ENCODE data around the gene DLG3.

Gene DLG3

DNA sequence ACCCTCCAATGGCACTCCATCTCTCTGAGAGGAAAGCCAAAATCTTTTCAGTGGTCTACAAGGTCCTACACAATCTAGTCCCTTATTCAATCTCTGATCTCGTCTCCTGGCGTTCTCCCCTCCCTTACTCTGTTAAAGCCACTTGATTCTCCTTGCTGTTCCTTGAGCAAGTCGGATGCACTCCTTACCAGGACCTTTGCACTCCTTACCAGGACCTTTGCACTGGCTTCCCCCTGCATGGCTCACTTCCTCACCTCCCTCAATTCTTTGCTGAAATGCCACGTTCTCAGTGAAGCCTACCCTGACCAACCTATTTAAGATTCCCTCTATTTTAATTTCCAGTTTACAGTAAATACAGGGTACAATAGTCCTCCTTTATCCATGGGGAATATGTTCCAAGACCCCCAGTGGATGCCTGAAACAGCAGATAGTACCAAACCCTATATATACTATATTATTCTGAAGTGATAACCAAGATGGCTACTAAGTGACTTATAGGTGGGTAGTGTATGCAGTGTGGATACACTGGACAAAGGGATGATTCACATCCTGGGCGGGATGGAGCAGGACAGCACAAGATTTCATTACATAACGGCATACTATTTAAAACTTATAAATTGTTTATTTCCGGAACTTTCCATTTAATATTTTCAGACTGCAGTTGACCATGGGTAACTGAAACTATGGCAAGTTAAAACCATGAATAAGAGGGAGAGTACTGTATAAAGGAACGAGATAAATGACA is 6.5 kb upstream of the DLG3 start:
- no peak for DNase-seq (ENCODE audit: low spot score)

DNA sequence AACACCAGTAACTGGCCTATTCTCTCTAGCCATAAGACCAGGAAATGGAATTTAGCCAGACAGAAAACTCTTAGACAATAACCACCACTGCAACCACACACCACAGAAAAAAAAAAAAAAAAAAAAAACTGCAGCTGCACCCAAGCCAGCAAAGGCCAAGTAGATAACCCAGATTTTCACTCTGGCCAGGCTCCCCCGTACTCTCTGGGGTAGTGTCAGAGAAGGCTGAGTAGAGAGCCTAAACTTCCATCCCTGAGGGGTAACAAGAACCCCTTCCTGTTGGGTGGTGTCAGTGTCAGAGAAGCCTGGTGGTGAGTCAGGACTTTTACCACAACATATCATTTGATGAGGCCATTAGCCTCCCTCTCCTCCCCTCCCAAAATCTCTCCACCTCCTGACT is 5.6 kb upstream of the DLG3 start:
- peak; percentile 42 for DNase-seq (ENCODE audit: low spot score)

DNA sequence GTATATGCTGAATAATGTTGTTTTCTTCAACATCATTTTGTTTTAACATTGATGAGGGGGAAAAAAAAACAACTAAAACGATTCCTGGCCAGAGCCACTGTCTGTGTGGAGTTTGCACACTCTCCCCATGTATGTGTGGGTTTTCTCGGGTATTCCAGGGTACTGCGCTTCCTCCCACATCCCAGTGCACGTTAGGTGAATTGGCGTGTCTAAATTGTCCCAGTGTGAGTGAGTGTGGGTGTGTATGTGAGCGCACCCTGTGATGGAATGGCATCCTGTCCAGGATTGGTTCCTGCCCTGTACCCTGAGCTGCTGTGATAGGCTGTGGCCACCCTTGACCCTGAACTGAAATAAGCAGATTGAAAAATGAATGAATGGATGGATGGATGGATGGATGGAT is 2.4 kb upstream of the DLG3 start:
- DNase-seq (ENCODE audit: low spot score): no peak

DNA sequence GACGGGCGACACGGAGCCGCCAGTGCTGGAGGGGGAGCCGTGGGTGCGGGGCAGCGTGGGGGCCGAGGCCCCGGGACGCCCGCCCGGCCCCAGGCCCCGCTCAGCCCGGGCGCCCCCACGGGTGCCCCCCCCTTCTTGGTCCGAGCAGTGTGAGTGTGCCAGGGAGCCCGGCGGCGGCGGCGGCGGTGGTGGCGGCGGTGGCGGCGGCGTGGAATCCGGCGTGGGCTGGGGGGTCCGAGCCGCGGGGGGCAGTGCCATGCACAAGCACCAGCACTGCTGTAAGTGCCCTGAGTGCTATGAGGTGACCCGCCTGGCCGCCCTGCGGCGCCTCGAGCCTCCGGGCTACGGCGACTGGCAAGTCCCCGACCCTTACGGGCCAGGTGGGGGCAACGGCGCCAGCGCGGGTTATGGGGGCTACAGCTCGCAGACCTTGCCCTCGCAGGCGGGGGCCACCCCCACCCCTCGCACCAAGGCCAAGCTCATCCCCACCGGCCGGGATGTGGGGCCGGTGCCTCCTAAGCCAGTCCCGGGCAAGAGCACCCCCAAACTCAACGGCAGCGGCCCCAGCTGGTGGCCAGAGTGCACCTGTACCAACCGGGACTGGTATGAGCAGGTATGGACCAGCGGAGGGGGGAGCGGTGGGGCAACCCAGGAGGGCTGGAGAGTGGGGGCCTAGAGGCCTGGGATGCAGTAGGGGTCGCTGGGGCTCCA is 466 bp downstream of the DLG3 start:
- no peak for DNase-seq (ENCODE audit: low spot score)

DNA sequence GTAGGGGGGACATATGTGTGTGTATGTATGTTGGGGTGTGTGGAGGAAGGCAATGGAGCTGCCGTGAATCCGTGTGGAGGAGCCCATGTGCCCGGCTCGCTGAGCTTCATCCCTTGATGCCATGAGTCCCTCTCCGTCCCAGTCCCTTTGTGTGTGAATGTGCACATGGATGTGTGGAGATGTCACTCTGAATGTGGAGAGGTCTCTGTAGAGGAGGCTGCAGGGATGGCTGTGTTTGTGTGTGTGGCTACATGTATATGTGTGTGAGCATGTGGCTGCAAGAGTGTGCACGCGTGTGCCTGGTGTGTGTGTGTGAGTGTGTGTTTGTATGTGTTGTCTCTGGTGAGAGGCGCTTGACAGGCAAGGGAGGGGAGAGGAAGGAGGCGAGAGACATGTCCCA is 1.3 kb downstream of the DLG3 start:
- no peak for DNase-seq (ENCODE audit: low spot score)

DNA sequence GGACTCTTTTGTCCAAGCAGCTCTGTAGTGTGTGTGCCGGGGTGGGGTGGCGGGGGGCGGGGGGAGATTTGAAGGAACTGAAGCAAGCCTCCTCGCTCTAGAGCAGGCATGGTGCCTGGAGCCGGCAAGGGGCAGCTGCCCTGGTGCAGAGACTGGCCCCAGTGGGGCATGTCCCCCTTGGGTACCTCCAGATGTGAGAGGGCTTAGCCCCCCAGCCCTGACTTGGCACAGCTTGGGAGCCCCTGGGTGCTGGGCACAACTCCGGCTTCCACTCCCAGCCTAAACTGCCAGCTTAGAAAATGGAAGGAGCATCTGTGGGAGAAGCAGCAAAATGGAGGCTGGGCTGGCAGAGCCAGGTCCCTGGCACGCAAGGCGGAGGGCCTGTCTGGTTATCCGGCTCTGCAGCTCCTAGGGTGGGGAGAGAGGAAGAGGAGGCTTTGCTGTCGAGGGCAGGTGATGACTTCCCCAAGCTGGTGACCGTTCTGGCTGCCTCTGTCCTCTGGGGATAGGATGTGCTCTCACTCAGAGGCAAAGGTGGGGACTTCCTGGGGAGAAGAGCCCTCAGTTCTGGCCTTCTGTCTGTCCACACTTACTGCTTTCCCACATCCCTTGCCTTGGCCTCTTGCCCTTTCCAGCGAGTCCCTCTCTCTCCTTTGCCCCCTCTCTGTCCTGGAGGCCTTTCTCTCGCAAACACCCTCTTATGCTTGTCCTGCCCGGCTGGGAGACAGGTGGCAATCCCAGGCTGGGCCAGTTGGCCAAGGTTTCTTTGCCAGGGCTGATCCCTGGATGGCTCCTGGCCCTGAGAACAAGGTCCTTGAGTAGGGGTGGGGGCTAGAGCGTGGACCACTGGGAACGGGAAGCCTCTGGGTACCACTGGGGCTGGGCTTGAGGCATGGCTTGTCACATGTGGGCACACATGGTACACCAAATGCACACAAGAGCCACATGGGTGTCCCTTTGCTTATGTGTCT is 2.0 kb downstream of the DLG3 start:
- no peak for DNase-seq (ENCODE audit: low spot score)

DNA sequence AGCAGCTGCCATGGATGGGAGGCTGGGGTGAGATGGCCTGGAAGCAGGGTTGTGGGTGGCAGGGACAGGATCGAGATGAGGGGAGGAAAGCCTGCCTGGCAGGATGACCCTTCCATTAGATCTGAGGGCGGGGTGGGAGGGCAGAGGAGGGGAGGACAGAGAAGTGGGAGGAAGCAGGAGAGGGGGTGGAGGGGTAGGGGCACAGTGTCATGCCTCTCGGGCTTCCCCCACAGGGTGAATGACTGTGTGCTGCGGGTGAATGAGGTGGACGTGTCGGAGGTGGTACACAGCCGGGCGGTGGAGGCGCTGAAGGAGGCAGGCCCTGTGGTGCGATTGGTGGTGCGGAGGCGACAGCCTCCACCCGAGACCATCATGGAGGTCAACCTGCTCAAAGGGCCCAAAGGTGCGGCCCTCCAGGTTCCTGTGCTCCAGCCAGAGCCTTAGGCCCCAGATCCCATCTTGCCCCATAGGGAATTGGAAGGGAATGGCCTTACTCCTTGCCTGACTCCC is 4.9 kb downstream of the DLG3 start:
- DNase-seq (ENCODE audit: low spot score): no peak

DNA sequence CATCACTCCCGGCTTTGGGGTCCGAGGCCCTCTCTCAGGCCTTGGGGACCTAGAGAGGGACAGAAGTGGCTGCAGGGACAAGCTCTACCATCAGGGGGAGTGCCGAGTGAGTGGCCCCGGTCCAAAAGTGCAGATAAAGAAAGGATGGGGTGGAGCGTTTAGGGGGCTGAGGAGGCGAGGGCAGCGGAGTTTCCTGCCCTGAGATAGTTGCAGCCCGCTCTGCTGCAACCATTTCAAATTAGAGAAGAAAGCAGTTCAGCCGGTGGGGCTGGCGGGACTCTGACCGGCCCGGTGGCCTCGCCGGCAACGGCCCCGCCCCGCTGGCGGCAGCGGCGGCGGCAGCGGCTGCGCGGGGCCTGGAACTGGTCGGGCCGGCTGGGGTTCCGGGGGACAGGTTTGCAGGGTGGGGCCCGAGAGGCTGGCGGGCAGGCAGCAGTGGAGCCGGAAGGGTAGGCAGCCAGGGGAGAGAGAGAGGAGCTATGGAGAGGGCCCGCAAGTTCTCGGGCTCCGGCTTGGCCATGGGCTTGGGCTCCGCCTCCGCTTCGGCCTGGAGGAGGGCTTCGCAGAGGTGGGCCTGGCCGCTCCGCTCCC is 7.6 kb downstream of the DLG3 start:
- DNase-seq (ENCODE audit: low spot score): peak; percentile 54

DNA sequence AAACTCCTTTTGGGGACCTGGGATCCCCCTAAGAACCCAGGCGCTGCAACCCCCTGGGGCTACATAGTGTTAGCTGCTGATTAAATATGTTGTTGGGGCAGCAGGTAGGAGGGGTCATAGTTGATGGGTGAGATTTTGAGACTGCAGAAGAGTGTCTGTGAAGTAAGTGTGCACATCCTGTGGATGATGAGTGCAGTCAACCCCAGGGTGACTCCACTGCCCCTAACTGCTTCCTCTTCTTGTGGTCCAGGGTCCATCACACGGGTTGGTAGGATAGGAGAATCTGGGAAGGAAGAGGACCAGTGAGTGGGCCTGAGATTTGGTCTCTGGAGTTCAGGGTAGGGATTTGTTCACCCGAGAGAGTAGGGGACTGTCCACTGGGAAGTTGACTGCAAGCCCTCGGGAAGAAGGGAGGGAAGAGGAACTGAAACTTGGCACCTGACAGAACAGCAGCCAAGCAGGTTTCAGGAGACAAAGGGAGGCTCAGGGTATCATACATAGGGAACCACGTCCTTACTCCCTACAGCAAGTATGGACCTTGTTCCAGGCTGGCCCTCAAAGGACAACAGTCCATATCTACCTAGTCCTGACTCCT is 8.5 kb downstream of the DLG3 start:
- DNase-seq (ENCODE audit: low spot score): no peak

DNA sequence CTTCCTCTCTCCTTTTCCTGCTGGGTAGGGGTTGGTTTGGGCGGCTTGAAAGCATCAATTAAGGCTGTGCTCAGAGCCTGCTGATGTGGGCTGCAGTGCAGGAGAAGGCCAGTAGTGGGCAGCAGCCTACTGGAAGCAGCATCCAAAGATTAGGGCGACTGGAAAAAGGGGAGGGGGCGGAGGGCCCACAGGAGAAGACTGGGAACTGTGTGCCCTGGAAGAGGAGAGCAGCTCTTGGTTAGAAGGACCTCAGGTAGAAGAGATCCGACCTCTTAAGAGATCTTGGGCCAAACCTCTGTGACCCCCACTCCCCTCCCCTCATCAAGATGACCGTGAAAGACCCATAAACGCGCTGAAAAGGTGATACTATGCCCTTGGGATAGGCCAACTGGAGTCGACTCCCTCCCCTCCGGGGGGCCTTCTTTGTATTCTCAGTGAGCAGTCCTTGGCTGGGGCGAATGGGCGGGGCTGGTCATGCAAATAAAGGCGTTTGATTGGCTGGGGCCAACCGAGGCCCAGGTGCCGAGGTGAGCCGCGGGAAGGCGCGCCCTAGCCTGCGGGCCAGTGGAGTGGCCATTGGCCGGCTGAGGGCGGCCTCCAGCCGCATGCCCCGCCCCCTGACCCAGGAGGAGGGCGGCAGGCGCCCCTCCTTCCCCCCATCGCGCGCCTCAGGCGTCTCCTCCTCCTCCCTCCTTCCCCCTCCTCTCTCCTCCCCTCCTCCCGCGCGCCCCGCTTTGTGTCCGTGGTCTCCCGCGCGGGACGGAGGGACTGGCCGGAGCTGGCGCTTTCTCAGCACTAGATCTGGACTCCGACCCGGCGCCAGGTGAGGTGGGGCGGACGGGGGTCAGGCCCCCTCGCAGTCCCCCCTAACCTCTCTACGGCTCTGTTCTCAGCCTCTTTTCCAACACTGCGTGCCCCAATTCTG is 10.1 kb downstream of the DLG3 start:
- peak; percentile 93 for DNase-seq (ENCODE audit: low spot score)

DNA sequence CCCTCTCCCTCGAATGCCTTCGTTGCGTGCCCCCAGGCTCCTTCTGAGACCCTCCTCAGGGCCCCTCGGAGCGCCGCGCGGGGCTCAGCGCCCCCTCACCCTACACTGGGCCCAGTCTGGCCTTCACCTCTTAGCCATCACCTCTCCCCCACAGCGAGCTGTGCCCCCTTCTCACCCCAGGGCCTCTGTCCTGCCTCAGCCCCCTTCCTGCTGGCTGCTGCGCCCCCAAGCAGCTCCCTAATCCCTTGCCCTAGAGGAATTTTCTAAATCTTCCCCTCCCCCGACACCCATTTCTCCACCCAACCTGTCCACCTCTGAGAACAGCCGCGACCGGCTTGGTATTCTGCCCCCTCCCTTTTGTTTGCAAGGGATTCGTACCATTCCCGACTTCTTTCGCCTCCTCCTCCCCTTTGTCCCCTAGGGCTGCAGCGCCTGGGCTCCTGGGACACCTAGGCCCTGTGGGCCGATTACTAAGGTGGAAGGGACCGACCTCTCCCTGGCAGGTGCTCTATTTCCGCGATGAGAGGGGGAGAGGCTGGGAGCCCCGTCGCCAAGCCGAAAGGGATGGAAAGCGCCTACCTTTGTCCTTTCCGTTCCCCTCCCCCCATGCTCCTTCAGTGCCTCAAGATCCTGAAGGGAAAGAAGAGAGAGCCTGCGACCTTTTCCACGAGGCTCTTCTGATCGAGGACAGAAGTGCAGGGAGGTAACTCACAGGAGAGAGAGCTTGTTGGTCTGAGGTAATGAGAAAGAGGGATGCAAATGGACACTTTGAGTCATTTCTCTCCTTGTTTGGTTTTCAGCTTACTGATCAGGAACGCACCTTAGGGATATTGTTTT is 10.9 kb downstream of the DLG3 start:
- DNase-seq (ENCODE audit: low spot score): peak; percentile 42

DNA sequence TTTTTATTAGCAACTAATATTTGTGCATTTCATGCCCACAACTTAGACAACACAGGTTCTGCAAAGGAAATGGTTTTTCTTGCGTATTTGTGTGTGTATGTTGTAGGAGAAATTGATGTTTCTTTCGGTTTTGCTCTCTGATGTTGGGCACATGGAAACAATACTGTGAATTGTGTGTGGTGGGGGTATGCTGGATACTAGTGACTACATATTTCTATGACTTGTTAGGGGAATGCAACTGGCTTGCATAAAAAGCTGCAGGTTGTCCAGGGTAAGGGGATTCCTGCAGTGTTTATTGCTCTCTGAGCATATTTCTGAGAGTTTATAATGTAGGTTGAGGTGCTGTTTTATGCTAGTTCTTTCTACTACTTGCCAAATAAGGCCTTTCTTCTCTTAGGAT is 11.6 kb downstream of the DLG3 start:
- DNase-seq (ENCODE audit: low spot score): no peak

DNA sequence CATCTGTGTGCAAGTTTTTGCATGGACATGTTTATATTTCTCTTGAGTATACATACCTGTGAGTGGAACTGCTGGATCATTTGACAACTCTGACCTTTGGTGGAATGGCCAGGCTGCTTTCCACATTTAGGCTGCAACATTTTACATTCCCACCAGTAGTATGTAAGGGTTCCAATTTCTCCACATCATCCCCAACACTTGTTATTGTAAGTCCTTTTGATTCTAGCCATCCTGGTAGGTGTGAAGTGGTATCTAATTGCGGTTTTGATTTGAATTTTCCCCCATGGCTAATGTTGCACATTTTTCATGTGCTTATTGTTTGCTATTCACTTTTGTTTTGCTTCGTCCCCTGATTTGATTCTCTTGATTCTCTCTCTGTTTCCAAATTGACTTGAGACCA is 16.4 kb downstream of the DLG3 start:
- DNase-seq (ENCODE audit: low spot score): no peak

DNA sequence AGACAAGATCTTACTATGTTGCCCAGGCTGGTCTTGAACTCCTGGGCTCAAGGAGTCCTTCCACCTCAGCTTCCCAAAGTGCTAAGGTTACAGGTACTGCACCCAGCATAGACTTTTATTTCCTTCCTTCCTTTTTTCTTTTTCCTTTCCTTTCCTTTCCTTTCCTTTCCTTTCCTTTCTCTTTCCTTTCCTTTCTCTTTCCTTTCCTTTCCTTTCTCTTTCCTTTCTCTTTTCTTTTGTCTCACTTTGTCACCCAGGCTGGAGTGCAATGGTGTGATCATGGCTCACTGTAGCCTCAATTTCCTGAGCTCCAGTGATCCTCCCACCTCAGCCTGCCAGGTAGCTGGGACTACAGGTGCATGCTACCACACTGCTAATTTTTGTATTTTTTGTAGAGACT is 19.4 kb downstream of the DLG3 start:
- no peak for DNase-seq (ENCODE audit: low spot score)

DNA sequence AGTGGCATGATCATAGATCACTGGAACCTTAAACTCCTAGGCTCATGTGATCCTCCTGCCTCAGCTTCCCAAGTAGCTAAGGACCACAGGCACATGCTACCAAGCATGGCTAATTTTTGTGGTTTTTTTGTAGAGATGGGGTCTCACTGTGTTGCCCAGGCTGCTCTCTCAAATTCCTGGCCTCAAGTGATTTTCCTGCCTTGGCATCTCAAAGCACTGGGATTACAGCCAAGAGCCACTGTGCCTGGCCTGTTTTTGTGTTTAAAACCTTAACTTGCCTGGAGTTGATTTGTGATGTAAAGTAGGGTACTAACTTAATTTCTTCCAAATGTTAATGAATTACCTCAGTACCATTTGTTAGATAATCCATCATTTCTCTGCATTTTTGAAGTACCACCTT is 22.3 kb downstream of the DLG3 start:
- no peak for DNase-seq (ENCODE audit: low spot score)

DNA sequence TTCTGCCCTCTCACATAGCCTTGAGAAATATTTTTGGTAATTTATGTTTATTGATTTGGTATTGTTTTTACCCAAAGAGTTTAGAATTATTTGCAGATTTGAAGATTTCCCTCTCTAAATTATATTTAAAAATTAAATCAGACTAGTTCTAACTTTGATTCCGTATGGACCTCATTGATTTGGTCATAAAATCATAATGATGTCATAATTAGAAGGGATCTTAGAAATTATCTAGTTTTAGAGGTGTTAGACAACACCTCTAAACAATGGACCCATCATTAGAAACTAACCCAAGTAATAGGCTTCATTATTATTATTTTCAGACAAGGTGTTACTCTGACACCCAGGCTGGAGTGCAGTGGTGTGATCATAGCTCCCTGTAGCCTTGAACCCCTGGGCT is 24.1 kb downstream of the DLG3 start:
- DNase-seq (ENCODE audit: low spot score): no peak

DNA sequence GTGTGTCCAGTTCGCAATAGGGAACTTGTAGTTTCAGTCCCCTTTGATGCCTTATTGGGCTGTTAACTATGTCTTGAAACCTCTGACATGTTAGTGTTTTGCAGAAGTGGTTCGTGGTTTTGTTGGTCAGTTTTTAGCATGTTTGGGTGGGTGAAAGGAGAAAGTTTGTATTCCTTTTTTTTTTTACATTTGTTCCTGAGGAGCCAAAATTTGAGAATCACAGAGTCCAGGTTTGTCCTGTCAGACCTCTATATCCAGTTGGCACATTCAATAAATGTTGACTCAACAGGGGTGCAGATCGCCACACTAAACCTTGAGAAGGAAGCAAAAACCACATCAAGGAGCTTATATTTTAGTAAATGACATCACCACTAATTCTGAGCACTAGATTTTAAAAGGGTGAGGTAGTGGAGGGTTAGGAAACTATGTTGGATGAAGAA is 26.2 kb downstream of the DLG3 start:
- peak; percentile 77 for DNase-seq (ENCODE audit: low spot score)

DNA sequence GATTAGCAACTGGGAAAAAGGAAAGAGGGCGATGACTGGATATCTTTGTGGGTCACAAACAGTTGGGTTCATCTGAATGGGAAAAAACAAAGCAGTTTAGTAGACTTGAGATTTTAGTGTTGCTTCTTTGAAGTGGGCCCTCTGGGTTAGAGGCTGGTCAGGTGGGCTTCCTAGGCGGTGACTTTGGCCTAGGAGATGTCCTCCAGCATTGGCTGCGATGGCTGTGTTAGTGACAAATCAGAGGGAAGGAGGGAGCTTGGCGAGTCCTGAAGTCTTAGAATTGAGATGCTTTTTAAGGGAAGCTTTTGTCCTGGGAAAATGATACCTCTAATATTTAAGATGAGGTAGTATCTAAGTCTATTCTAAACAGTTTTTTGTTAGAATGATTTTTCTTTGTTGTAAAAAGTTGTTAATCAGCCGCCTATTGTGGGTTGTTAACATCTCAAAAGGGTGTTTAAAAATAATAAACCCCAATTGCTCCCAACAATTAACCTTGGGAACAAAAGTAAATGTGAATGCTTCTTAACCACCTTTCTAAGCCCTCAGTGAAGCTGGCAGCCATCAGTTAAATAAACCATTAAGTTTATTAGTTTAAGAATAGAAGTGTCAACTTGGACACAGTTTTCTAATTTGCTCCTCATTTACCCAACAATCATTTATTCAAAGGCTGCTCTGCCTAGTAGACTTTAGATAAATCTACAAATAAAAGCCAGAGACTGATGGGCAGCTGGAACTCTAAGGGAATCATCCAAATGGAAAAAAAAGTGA is 31.7 kb downstream of the DLG3 start:
- DNase-seq (ENCODE audit: low spot score): no peak

Measured in SW480 (cell line).